HepG2 (cell line): Measurements from ENCODE around the gene ZNF285. TPM values are rescaled to one million over a fixed set of nuclear protein-coding genes. Genes with fewer than 3 reads are reported as not detected.

Source experiments
- MYC ChIP-seq: sonication (generic); formaldehyde crosslinking; IDR thresholded peaks from 2 replicates; pipeline ENCODE4 v1.9.0; 2021; ENCODE audit warnings: missing genetic modification reagents, borderline replicate concordance
- PCBP2 ChIP-seq: fragments of 200-400 bp; formaldehyde crosslinking; optimal IDR thresholded peaks from 2 replicates; pipeline ENCODE3; 2018; ENCODE audit warnings: low read length, low read depth; ENCODE audit not compliant: poor library complexity, severe bottlenecking
- RFXAP ChIP-seq: sonication (generic); formaldehyde crosslinking; IDR thresholded peaks from 2 replicates; pipeline ENCODE4 v1.4.0; 2020; ENCODE audit warnings: missing genetic modification reagents, borderline replicate concordance
- SMAD3 ChIP-seq: sonication (generic); formaldehyde crosslinking; IDR thresholded peaks from 2 replicates; pipeline ENCODE4 v1.4.0; 2020; ENCODE audit warnings: missing genetic modification reagents
- SYNCRIP ChIP-seq: fragments of 200-400 bp; formaldehyde crosslinking; IDR thresholded peaks from 2 replicates; pipeline ENCODE4 v1.6.1; 2018; ENCODE audit warnings: mild to moderate bottlenecking, low read depth, low read length; ENCODE audit not compliant: insufficient read depth
- TBX2 ChIP-seq: sonication (generic); formaldehyde crosslinking; IDR thresholded peaks from 2 replicates; pipeline ENCODE4 v1.5.0; 2020; ENCODE audit warnings: missing genetic modification reagents, mild to moderate bottlenecking, borderline replicate concordance
- ZNF234 ChIP-seq: sonication (generic); formaldehyde crosslinking; conservative IDR thresholded peaks from 2 replicates; pipeline ENCODE4 v1.5.1; 2020; ENCODE audit warnings: mild to moderate bottlenecking, missing genetic modification reagents
- ZNF276 ChIP-seq: sonication (generic); formaldehyde crosslinking; IDR thresholded peaks from 2 replicates; pipeline ENCODE4 v1.4.0; 2020; ENCODE audit warnings: mild to moderate bottlenecking, low read depth, missing genetic modification reagents
- ZNF280D ChIP-seq: sonication (generic); formaldehyde crosslinking; IDR thresholded peaks from 2 replicates; pipeline ENCODE4 v1.5.1; 2020; ENCODE audit warnings: mild to moderate bottlenecking, missing genetic modification reagents
- ZNF350 ChIP-seq: sonication (generic); formaldehyde crosslinking; IDR thresholded peaks from 2 replicates; pipeline ENCODE4 v1.4.0; 2020; ENCODE audit warnings: mild to moderate bottlenecking, low read depth, missing genetic modification reagents, borderline replicate concordance
- ZNF530 ChIP-seq: sonication (generic); formaldehyde crosslinking; IDR thresholded peaks from 2 replicates; pipeline ENCODE4 v1.5.0; 2020; ENCODE audit warnings: low read depth, mild to moderate bottlenecking, missing genetic modification reagents
- ZNF609 ChIP-seq: sonication (generic); formaldehyde crosslinking; IDR thresholded peaks from 2 replicates; pipeline ENCODE4 v1.4.0; 2020; ENCODE audit warnings: mild to moderate bottlenecking, missing genetic modification reagents, borderline replicate concordance
- ZNF660 ChIP-seq: sonication (generic); formaldehyde crosslinking; IDR thresholded peaks from 2 replicates; pipeline ENCODE4 v1.5.1; 2020; ENCODE audit warnings: mild to moderate bottlenecking, low read depth, missing genetic modification reagents, borderline replicate concordance
- ZNF775 ChIP-seq: sonication (generic); formaldehyde crosslinking; IDR thresholded peaks from 2 replicates; pipeline ENCODE4 v1.4.0; 2020; ENCODE audit warnings: missing genetic modification reagents, mild to moderate bottlenecking, moderate library complexity, borderline replicate concordance
- ZNF878 ChIP-seq: sonication (generic); formaldehyde crosslinking; IDR thresholded peaks from 2 replicates; pipeline ENCODE4 v1.8.1; 2023; ENCODE audit warnings: mild to moderate bottlenecking, missing genetic modification reagents, moderate library complexity
- ZSCAN5A ChIP-seq: sonication (generic); formaldehyde crosslinking; IDR thresholded peaks from 2 replicates; pipeline ENCODE4 v1.8.0; 2022; ENCODE audit warnings: mild to moderate bottlenecking, missing genetic modification reagents, borderline replicate concordance
- polyA plus RNA-seq, 8 experiments: library from polyadenylated mRNA; depleted of rRNA in 3 of 8; stranded (reverse) in 7 of 8; unstranded in 1 of 8; fragments of >200 nt; fragmentation: Illumina TruSeq in 4 of 8; extraction: Trizol in 4 of 8; gene quantifications; 2 replicates each; pipeline versions ENCODE4 v1.2.1 to v1.2.3, GENCODE V29; 2011 to 2016; ENCODE audit warnings: low read depth in 4 of 8, missing spikeins in 1 of 8, mixed read lengths in 1 of 8; ENCODE audit not compliant: insufficient read depth in 1 of 8
- total RNA-seq, 5 experiments: library from RNA; depleted of rRNA; stranded (reverse); fragments of >200 nt; fragmentation: Illumina TruSeq; extraction: Trizol; gene quantifications; 2 replicates each; pipeline ENCODE4 v1.2.3, GENCODE V29; 2016; ENCODE audit warnings: low read depth in 1 of 5

The ZNF285 gene
- total and polyA plus RNA-seq, 2 of the 13 experiments (the other 11 are each of a cell fraction or from before 2014, with no cell fraction given), result 0.82 to 1.7 TPM

GRCh38 chr19:44401139-44402115, at the start of gene ZNF285 (continued):
- TF ChIP-seq ZNF280D (no peak), ZNF660 (CRISPR knock-in tag) (no peak), PCBP2 (no peak), RFXAP (CRISPR knock-in tag) (no peak), TBX2 (CRISPR knock-in tag) (no peak), SMAD3 (CRISPR knock-in tag) (no peak), ZNF350 (CRISPR knock-in tag) (no peak), ZNF234 (CRISPR knock-in tag) (no peak), ZNF530 (CRISPR knock-in tag) (no peak), ZNF276 (CRISPR knock-in tag) (no peak), ZNF878 (CRISPR knock-in tag) (no peak), ZSCAN5A (CRISPR knock-in tag) (no peak), ZNF775 (CRISPR knock-in tag) (no peak), MYC (no peak; the same call in 1 of the 2 replicates), ZNF609 (CRISPR knock-in tag) (no peak), SYNCRIP (no peak)
